Heart left ventricle (tissue), 16 donors: Measurements from ENCODE around the gene EXOC7. TPM values are rescaled to one million over a fixed set of nuclear protein-coding genes. Genes with fewer than 3 reads are reported as not detected.
"Not testable (repeated sequence)": the region's sequence is repeated elsewhere in the genome, so short reads cannot be mapped to it uniquely, and the experiment has no call there.

ENCODE experiments used
- ATAC-seq, 4 donors: fragments of 200-7000 bp; cut with Tn5 transposase; one replicate each; pipeline ENCODE4 v1.9.1; 2020 to 2022; ENCODE audit warnings: moderate library complexity in 4 of 4, mild to moderate bottlenecking in 3 of 4, moderate number of reproducible peaks in 1 of 4
- DNase-seq, 5 donors: peaks; one replicate each; pipeline ENCODE4 v3.0.0-alpha.2; 2020
- H3K27ac ChIP-seq, 12 donors: fragments of 200-600 bp; sonication (generic) in 4 of 12; one replicate each; pipeline versions ENCODE4 v1.5.0 to v1.8.0; 2016 to 2022; ENCODE audit warnings: mild to moderate bottlenecking in 2 of 12
- H3K27me3 ChIP-seq, 9 donors: fragments of 200-600 bp; sonication (generic) in 2 of 9; one replicate each; pipeline versions ENCODE4 v1.5.1 to v1.8.0; 2016 to 2022; ENCODE audit warnings: mild to moderate bottlenecking in 3 of 9
- H3K36me3 ChIP-seq, 9 donors: fragments of 200-600 bp; sonication (generic) in 2 of 9; one replicate each; pipeline versions ENCODE4 v1.5.0 to v1.8.0; 2018 to 2022; ENCODE audit warnings: mild to moderate bottlenecking in 2 of 9
- H3K4me1 ChIP-seq, 12 donors: fragments of 200-600 bp; sonication (generic) in 4 of 12; one replicate each; pipeline versions ENCODE4 v1.5.0 to v1.8.0; 2016 to 2022; ENCODE audit warnings: mild to moderate bottlenecking in 3 of 12
- H3K4me3 ChIP-seq, 12 donors: fragments of 200-600 bp; sonication (generic) in 4 of 12; one replicate each; pipeline versions ENCODE4 v1.5.0 to v1.8.0; 2017 to 2022; ENCODE audit warnings: mild to moderate bottlenecking in 9 of 12, moderate library complexity in 4 of 12
- H3K9me3 ChIP-seq, 12 donors: fragments of 200-600 bp; sonication (generic) in 4 of 12; one replicate each; pipeline versions ENCODE4 v1.5.0 to v1.8.0; 2016 to 2022; ENCODE audit warnings: mild to moderate bottlenecking in 1 of 12
- CTCF ChIP-seq, 12 donors: fragments of 200-600 bp; sonication (generic) in 4 of 12; IDR thresholded peaks; one replicate each; pipeline versions ENCODE4 v1.5.0 to v1.8.0; 2018 to 2022; ENCODE audit warnings: antibody characterized with exemption in 12 of 12, mild to moderate bottlenecking in 5 of 12
- POLR2A ChIP-seq, 2 donors: fragments of 450-650 bp; IDR thresholded peaks; one replicate each; pipeline ENCODE4 v1.6.1; 2017; ENCODE audit warnings: antibody characterized with exemption in 2 of 2, mild to moderate bottlenecking in 2 of 2, moderate library complexity in 2 of 2
- WGBS, 4 donors: extraction: QIAGEN DNeasy Blood & Tissue Kit in 2 of 4; methylation state at CpG; one replicate each; pipeline versions ENCODE4 v1.1.5 to v1.1.7; 2013 to 2018; 5-methylcytosine and 5-hydroxymethylcytosine counted together
- intact Hi-C, 10 donors: fragments of 100-400 bp; cut with DNase I; formaldehyde crosslinking; loops; one replicate each; pipeline versions ENCODE4 v1.11.1 to v1.14.2; 2022
- polyA plus RNA-seq, 2 donors: library from polyadenylated mRNA; stranded (reverse); fragments of 200-250 nt; gene quantifications; one replicate each; pipeline ENCODE4 v1.2.3, GENCODE V29; 2013
- total RNA-seq, 9 donors: library from RNA; depleted of rRNA in 2 of 9; stranded (reverse); fragments of >200 nt in 2 of 9; fragmentation: NEBNext Ultra II Directional in 3 of 9; extraction: Animal tissue kit (Norgen Biotek cat#: 25700) in 3 of 9; gene quantifications; one replicate each; pipeline versions ENCODE4 v1.1.0 to v1.2.4, GENCODE V29; 2016 to 2023
- donor health status: ischemic (EF 13 %, LVEDD 7.1; RV severe dilation, severe dysfunction).
- donor health status: healthy with polysubstance abuse.
- donor health status: DM: no; HTN: yes; CAD: no.
- donor health status: DM: no; HTN: no; CAD: no.
- donor health status: ischemic (EF 25% LVEDD 6.9; RV normal size, moderate dysfunction).
- donor health status: ischemic (EF 25% LVEDD 5.7; RV mildly dilated, moderate dysfunction).
- donor health status: healthy.
- donor health status: DM: yes; HTN: yes; CAD: no.
- donor health status: ischemic (EF 35%, LVEDD 5.7; RV mildly dilated, moderate dysfunction).
- donor health status: nonischemic (EF 11% LVEDD 7.7; RV severe dilation, severe dysfunction).
- donor health status: DM: yes; HTN: yes; CAD: no.
- donor health status: PGD.
- donor health status: ischemic (EF 29% LVEDD 5.4; RV normal size, mild dysfunction).
- donor health status: nonischemic (EF 23%, LVEDD 6.1; RV moderate dilation, normal function).

The EXOC7 gene
- total and polyA plus RNA-seq, 11 donors = 39.7 to 107 (median 77.0) TPM

GRCh38 chr17:76071531-76072147 lies 31.9 kb downstream of the EXOC7 start:
- WGBS, 4 donors = 13 to 15% (median 13%) methylated on average over 15 of the region's 15 CpGs
- no peak for TF ChIP-seq POLR2A (IDR thresholded peaks at IDR 0.05)
- TF ChIP-seq CTCF (IDR thresholded peaks at IDR 0.05) = no peak
- intact Hi-C loops = loop anchor here in 1 of 10 donors (10.0 kb wide), 1 partner anchor 127 kb away; the partner anchor contains the start of gene FBF1
- Histone ChIP-seq H3K9me3 (no peaks in the 10 kb centered on the region), H3K4me3 (peak overlapping the region; percentile 56 to 93 (median 80)), H3K27ac (peak overlapping the region in 10 of 12 donors; percentile 37 to 83 (median 69)), H3K27me3 (peaks cover 20 to 33% (median 33%) of the 10 kb centered on the region in 9 donors), H3K36me3 (peaks cover 0 to 35% (median 30%) of the 10 kb centered on the region in 9 donors), H3K4me1 (peaks cover 3 to 53% (median 37%) of the 10 kb centered on the region in 12 donors)
- DNase-seq (no peak), ATAC-seq (peak in 1 of 4 donors; percentile 4)

GRCh38 chr17:76065775-76066174 lies 37.8 kb downstream of the EXOC7 start:
- DNase-seq (no peak), ATAC-seq (no peak)
- H3K27ac ChIP-seq = no peak overlapping the region
- WGBS, 4 donors = 84 to 98% (median 95%) methylated on average over 4 of the region's 4 CpGs
- no peaks in the 10 kb centered on the region for H3K27me3 ChIP-seq
- H3K36me3 ChIP-seq = peaks cover 4 to 91% (median 85%) of the 10 kb centered on the region in 9 donors
- peaks cover 0 to 13% (median 5%) of the 10 kb centered on the region in 12 donors for H3K4me1 ChIP-seq
- no peak overlapping the region for H3K4me3 ChIP-seq
- no peaks in the 10 kb centered on the region for H3K9me3 ChIP-seq
- TF ChIP-seq CTCF (IDR thresholded peaks at IDR 0.05) (no peak), POLR2A (IDR thresholded peaks at IDR 0.05) (no peak)
- intact Hi-C loops = no loop called here

GRCh38 chr17:76063875-76064546 lies 39.6 kb downstream of the EXOC7 start:
- Histone ChIP-seq H3K4me3 (no peak overlapping the region), H3K36me3 (peaks cover 4 to 98% (median 95%) of the 10 kb centered on the region in 9 donors), H3K4me1 (no peaks in the 10 kb centered on the region), H3K27ac (peak overlapping the region in 1 of 12 donors; percentile 40), H3K9me3 (no peaks in the 10 kb centered on the region), H3K27me3 (no peaks in the 10 kb centered on the region)
- TF ChIP-seq CTCF (IDR thresholded peaks at IDR 0.05) (no peak), POLR2A (IDR thresholded peaks at IDR 0.05) (no peak)
- intact Hi-C loops = no loop called here
- WGBS, 4 donors = 87 to 94% (median 89%) methylated on average over 15 of the region's 15 CpGs
- ATAC-seq = no peak
- DNase-seq = no peak

- ATAC-seq, H3K27ac ChIP-seq, H3K4me1 ChIP-seq, intact Hi-C loops, DNase-seq, H3K9me3 ChIP-seq, H3K4me3 ChIP-seq, H3K27me3 ChIP-seq: not testable (repeated sequence)
- H3K36me3 ChIP-seq = peaks cover 2 to 98% (median 96%) of the 10 kb centered on the region in 9 donors
- 87 to 96% (median 91%) methylated on average over 6 of the region's 6 CpGs for WGBS, 4 donors
These were observed 45.3 kb downstream of the EXOC7 start for GRCh38 chr17:76058264-76058663.
